HepG2 (cell line): ENCODE measurements around the gene CAVIN2.

Source experiments
- BCLAF1 ChIP-seq: fragments of 450-650 bp; IDR thresholded peaks from 2 replicates; pipeline ENCODE4 v1.6.1; 2017; ENCODE audit warnings: mild to moderate bottlenecking
- CTCF ChIP-seq: sonication (generic); formaldehyde crosslinking; IDR thresholded peaks from 2 replicates; pipeline ENCODE4 v1.5.0; 2020; ENCODE audit warnings: mild to moderate bottlenecking, missing genetic modification reagents, moderate library complexity
- E2F1 ChIP-seq: sonication (generic); formaldehyde crosslinking; IDR thresholded peaks from 2 replicates; pipeline ENCODE4 v1.5.0; 2020; ENCODE audit warnings: missing genetic modification reagents
- HCFC1 ChIP-seq: fragments of 150-350 bp; IDR thresholded peaks from 2 replicates; pipeline ENCODE4 v1.6.1; 2014; ENCODE audit warnings: low read depth, low read length
- MTF1 ChIP-seq: sonication (generic); formaldehyde crosslinking; IDR thresholded peaks from 2 replicates; pipeline ENCODE4 v1.5.0; 2020; ENCODE audit warnings: missing genetic modification reagents
- MXI1 ChIP-seq: IDR thresholded peaks from 3 replicates; pipeline ENCODE4 v1.6.1; 2012; ENCODE audit warnings: low read depth, low read length, inconsistent platforms, borderline replicate concordance
- POLR2AphosphoS5 ChIP-seq: IDR thresholded peaks from 2 replicates; pipeline ENCODE4 v1.6.1; 2012; ENCODE audit warnings: low read depth, low read length
- RFX5 ChIP-seq: IDR thresholded peaks from 2 replicates; pipeline ENCODE4 v1.6.1; 2011; ENCODE audit warnings: low read depth, low read length, improper control_type of control experiment
- ZNF121 ChIP-seq: sonication (generic); formaldehyde crosslinking; IDR thresholded peaks from 2 replicates; pipeline ENCODE4 v1.5.0; 2020; ENCODE audit warnings: mild to moderate bottlenecking, missing genetic modification reagents
- TF ChIP-seq, protein P1 (sequence below): sonication (generic); formaldehyde crosslinking; IDR thresholded peaks from 2 replicates; pipeline ENCODE4 v1.8.0; 2022; ENCODE audit warnings: mild to moderate bottlenecking, missing genetic modification reagents; ENCODE audit not compliant: insufficient replicate concordance
- TF ChIP-seq, protein P2 (sequence below): IDR thresholded peaks from 2 replicates; pipeline ENCODE4 v1.6.1; 2016; ENCODE audit warnings: low read depth, missing genetic modification reagents, missing compliant biosample characterization

DNA sequence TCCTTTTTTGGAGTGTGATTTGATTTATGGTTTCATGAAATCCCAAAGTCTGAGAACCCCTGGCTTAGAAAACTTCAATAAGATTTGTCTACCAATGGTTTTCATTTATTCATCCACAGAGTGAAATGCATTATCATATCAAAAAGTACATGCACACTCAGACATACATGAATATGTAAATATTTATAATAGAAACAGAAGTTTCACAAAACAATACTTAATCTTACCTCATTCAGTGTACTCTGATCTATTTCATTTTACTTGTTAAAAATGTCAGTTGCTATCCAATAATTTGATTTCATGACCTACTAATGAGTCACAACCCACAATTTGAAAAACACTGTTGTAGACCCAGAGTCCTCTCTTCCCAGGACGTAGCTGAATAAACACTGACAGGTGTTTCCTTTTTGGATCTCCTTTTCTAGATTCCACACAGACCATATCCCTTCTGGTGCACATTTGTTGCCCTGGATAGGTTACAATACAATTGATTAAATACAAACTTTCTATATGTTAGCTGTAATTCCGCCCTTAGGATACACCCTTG, 10.4 kb upstream of the CAVIN2 start:
- TF ChIP-seq POLR2AphosphoS5 (no peak), RFX5 (no peak), MXI1 (no peak), E2F1 (no peak), MTF1 (CRISPR knock-in tag) (no peak), CTCF (CRISPR knock-in tag) (no peak), BCLAF1 (no peak), HCFC1 (no peak), ZNF121 (CRISPR knock-in tag) (no peak)
- TF ChIP-seq, protein P1, sequence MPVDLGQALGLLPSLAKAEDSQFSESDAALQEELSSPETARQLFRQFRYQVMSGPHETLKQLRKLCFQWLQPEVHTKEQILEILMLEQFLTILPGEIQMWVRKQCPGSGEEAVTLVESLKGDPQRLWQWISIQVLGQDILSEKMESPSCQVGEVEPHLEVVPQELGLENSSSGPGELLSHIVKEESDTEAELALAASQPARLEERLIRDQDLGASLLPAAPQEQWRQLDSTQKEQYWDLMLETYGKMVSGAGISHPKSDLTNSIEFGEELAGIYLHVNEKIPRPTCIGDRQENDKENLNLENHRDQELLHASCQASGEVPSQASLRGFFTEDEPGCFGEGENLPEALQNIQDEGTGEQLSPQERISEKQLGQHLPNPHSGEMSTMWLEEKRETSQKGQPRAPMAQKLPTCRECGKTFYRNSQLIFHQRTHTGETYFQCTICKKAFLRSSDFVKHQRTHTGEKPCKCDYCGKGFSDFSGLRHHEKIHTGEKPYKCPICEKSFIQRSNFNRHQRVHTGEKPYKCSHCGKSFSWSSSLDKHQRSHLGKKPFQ (CRISPR knock-in tag) = no peak
- TF ChIP-seq, protein P2, sequence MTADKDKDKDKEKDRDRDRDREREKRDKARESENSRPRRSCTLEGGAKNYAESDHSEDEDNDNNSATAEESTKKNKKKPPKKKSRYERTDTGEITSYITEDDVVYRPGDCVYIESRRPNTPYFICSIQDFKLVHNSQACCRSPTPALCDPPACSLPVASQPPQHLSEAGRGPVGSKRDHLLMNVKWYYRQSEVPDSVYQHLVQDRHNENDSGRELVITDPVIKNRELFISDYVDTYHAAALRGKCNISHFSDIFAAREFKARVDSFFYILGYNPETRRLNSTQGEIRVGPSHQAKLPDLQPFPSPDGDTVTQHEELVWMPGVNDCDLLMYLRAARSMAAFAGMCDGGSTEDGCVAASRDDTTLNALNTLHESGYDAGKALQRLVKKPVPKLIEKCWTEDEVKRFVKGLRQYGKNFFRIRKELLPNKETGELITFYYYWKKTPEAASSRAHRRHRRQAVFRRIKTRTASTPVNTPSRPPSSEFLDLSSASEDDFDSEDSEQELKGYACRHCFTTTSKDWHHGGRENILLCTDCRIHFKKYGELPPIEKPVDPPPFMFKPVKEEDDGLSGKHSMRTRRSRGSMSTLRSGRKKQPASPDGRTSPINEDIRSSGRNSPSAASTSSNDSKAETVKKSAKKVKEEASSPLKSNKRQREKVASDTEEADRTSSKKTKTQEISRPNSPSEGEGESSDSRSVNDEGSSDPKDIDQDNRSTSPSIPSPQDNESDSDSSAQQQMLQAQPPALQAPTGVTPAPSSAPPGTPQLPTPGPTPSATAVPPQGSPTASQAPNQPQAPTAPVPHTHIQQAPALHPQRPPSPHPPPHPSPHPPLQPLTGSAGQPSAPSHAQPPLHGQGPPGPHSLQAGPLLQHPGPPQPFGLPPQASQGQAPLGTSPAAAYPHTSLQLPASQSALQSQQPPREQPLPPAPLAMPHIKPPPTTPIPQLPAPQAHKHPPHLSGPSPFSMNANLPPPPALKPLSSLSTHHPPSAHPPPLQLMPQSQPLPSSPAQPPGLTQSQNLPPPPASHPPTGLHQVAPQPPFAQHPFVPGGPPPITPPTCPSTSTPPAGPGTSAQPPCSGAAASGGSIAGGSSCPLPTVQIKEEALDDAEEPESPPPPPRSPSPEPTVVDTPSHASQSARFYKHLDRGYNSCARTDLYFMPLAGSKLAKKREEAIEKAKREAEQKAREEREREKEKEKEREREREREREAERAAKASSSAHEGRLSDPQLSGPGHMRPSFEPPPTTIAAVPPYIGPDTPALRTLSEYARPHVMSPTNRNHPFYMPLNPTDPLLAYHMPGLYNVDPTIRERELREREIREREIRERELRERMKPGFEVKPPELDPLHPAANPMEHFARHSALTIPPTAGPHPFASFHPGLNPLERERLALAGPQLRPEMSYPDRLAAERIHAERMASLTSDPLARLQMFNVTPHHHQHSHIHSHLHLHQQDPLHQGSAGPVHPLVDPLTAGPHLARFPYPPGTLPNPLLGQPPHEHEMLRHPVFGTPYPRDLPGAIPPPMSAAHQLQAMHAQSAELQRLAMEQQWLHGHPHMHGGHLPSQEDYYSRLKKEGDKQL (CRISPR knock-in tag) = no peak
